Chondrocyte (in vitro differentiated cells): ENCODE results near the gene KRT33B. TPM values are rescaled to one million over a fixed set of nuclear protein-coding genes. Genes with fewer than 3 reads are reported as not detected.

Experiments used
- DNase-seq: peaks from one replicate; pipeline ENCODE4 v3.0.0; 2021; ENCODE audit warnings: mixed read lengths, low spot score
- H3K27ac Mint-ChIP-seq: one replicate; pipeline ENCODE4 v1.8.0; 2021; ENCODE audit warnings: mild to moderate bottlenecking, moderate library complexity, mixed read lengths; ENCODE audit not compliant: unreplicated experiment
- H3K27me3 Mint-ChIP-seq: 2 replicates; pipeline ENCODE4 v1.8.0; 2021; ENCODE audit warnings: low read depth, mixed read lengths
- H3K36me3 Mint-ChIP-seq: 2 replicates; pipeline ENCODE4 v1.8.0; 2021; ENCODE audit warnings: low read depth, mixed read lengths
- H3K4me1 Mint-ChIP-seq: 2 replicates; pipeline ENCODE4 v1.8.0; 2021; ENCODE audit warnings: low read depth, mild to moderate bottlenecking, mixed read lengths
- H3K4me3 Mint-ChIP-seq: one replicate; pipeline ENCODE4 v1.8.0; 2021; ENCODE audit warnings: mild to moderate bottlenecking, moderate library complexity, mixed read lengths; ENCODE audit not compliant: unreplicated experiment
- H3K9me3 Mint-ChIP-seq: 2 replicates; pipeline ENCODE4 v1.8.0; 2021; ENCODE audit warnings: low read depth, mixed read lengths
- total RNA-seq: library from RNA; stranded (reverse); gene quantifications from 3 replicates; pipeline ENCODE4 v1.2.1, GENCODE V29; 2021
- TF ChIP-seq, protein P1 (sequence below): fragments of 200-600 bp; sonication (generic); IDR thresholded peaks from 2 replicates; pipeline ENCODE4 v1.5.0; 2021; ENCODE audit warnings: antibody characterized with exemption, mild to moderate bottlenecking, moderate library complexity

Gene KRT33B
- total RNA-seq, 1 donor from 2014 or later, result not detected

DNA sequence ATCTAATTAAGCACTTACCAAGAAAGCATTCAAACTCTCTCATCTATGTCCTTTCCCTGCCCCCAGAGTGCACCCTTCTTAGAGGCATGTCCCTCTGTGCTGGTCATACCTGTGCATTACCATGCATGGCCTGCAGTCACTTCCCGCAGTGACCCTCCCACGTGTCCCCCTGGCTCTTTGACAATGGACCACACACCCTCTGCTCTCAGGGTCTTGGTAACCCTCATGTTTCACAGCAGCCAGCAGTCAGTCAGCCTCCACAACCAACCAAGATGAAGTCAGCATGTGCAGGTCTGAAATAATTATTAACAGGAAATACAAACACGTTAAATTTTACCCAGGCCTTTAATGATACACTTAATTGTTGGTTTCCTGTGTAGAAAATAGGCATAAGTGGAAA, 29.1 kb downstream of the KRT33B start:
- DNase-seq, result no peak
- Mint-ChIP-seq H3K27ac (no peak overlapping the region), H3K36me3 (peaks cover 7% of the 10 kb centered on the region), H3K27me3 (peaks cover 11% of the 10 kb centered on the region), H3K4me3 (no peak overlapping the region), H3K9me3 (peaks cover 26% of the 10 kb centered on the region), H3K4me1 (no peaks in the 10 kb centered on the region)
- TF ChIP-seq, protein P1, sequence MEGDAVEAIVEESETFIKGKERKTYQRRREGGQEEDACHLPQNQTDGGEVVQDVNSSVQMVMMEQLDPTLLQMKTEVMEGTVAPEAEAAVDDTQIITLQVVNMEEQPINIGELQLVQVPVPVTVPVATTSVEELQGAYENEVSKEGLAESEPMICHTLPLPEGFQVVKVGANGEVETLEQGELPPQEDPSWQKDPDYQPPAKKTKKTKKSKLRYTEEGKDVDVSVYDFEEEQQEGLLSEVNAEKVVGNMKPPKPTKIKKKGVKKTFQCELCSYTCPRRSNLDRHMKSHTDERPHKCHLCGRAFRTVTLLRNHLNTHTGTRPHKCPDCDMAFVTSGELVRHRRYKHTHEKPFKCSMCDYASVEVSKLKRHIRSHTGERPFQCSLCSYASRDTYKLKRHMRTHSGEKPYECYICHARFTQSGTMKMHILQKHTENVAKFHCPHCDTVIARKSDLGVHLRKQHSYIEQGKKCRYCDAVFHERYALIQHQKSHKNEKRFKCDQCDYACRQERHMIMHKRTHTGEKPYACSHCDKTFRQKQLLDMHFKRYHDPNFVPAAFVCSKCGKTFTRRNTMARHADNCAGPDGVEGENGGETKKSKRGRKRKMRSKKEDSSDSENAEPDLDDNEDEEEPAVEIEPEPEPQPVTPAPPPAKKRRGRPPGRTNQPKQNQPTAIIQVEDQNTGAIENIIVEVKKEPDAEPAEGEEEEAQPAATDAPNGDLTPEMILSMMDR, result no peak

DNA sequence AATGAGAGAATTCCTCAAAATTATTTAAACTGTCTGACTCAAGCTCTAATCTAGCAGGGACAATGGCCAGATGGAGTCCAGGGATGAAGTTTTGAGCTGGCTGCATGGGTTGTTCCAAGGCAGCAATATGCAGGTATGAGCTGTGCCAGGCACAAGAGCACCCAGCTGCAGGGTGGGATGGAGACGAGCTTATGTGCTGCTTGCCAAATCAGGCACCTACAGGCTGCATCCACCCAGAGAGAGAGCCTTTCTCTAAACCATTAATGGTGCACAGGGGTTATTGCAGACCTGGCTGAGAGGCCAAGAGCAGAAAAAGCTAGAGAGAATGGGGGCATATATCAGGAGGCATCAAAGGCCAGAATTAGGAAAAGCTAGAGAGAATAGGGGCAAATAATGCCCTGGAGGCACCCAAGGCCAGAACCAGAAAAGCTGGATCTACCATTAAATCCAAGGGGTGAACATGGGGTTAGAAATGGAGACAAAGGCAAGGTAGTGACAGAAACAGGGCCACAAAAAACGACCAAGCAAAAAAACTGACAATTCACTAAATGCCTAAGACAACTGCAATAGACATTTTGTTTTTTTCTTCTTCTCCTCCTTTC, 29.9 kb downstream of the KRT33B start:
- Mint-ChIP-seq H3K27ac (no peak overlapping the region), H3K4me3 (no peak overlapping the region), H3K9me3 (peaks cover 26% of the 10 kb centered on the region), H3K4me1 (no peaks in the 10 kb centered on the region), H3K27me3 (peaks cover 11% of the 10 kb centered on the region), H3K36me3 (peaks cover 7% of the 10 kb centered on the region)
- DNase-seq, result no peak
- TF ChIP-seq, protein P1, result no peak

DNA sequence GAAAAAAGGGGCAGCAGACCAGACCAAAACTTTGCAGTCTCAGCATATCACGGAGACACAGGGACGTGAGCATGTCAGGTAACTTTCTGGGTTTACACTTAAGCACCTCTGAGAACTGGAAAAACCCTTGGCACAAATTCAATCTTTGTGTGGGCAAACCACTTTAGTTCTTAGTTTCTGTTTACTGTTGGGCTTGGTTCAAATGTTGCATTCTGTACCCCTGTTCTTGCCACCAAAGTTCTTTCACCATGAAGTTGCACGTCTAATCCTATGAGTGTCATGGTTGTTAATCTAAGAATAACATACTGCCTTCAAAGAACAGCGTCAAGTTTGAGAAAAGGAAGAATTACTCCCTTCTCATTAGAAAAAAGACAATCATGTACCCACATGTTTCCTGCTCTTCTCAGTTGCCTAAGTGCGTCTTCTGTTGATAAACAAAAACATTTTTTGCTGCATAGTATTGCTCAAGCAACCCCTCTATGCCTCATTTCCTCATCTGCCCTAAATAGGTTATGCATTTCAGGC, 30.6 kb downstream of the KRT33B start:
- DNase-seq, result no peak
- H3K4me3 Mint-ChIP-seq, result no peak overlapping the region
- no peak overlapping the region for H3K27ac Mint-ChIP-seq
- H3K27me3 Mint-ChIP-seq, result peaks cover 13% of the 10 kb centered on the region
- peaks cover 26% of the 10 kb centered on the region for H3K9me3 Mint-ChIP-seq
- H3K36me3 Mint-ChIP-seq, result peaks cover 7% of the 10 kb centered on the region
- TF ChIP-seq, protein P1, result no peak
- no peaks in the 10 kb centered on the region for H3K4me1 Mint-ChIP-seq

DNA sequence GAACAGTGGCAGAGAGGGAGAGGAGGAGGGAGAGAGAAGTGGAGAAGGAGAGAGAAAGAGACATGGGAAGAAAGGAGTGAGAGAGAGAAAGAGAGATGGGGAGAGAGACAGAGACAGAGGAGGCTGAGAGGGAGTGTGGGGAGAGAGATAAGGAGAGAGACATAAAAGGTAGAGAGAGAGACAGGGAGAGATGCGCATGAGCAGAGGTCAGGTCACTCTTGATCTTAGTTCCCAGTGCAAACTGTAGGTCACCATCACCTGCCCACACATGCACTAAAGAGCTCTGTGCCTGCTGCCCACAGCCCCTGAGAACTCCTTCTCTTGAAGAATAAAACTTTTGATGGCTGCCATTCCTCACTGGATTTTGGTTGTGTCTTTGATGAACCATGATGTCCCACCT, 33.9 kb downstream of the KRT33B start:
- H3K36me3 Mint-ChIP-seq, result no peaks in the 10 kb centered on the region
- H3K27me3 Mint-ChIP-seq, result peaks cover 14% of the 10 kb centered on the region
- H3K27ac Mint-ChIP-seq, result no peak overlapping the region
- TF ChIP-seq, protein P1, result no peak
- peaks cover under 1% of the 10 kb centered on the region for H3K9me3 Mint-ChIP-seq
- H3K4me1 Mint-ChIP-seq, result no peaks in the 10 kb centered on the region
- no peak for DNase-seq
- no peak overlapping the region for H3K4me3 Mint-ChIP-seq

DNA sequence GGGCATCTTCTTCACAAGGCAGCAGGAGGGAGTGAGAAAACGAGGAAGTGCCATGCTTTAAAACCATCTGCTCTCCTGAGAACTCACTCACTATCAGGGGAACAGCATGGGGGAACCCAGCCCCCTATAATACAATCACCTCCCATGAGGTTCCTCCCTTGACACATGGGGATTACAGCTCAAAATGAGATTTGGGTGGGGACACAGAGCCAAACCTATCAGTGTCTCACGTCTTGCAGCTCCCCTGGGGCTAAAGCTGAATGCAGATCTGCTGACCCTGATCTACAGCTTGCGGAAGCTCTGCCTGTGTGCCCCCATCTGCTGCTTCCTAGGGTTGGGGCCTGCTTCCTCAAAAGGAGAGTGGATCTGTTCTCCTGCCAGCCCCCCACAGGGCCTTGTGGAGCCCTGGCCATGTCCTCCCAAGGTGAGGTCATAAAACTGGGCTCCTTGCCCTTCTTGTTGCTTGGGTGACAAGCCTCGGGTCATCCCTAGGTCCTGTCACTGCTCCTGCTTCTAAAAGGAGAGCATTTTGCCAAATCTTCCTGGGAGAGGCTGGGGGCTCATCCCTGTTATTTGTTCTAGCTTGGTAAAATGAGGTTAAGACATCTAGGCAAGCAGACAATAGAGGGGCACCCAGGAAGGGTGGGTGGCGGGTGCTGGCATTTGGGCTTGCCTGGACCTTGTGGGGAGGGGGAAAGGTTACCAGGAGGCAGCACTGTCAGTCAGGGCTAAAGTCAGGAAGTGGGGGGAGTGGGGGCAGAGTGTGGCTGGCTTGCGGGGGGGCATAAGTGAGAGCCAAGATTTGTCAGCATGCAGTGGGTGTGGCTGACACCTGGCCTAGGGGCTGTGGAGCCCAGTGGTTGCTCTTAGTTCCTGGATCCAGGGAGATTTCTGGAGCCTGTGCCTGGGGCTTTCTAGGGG, 35.0 kb downstream of the KRT33B start:
- H3K36me3 Mint-ChIP-seq, result no peaks in the 10 kb centered on the region
- H3K27ac Mint-ChIP-seq, result no peak overlapping the region
- H3K9me3 Mint-ChIP-seq, result no peaks in the 10 kb centered on the region
- H3K4me3 Mint-ChIP-seq, result no peak overlapping the region
- DNase-seq, result no peak
- no peaks in the 10 kb centered on the region for H3K4me1 Mint-ChIP-seq
- H3K27me3 Mint-ChIP-seq, result peaks cover 8% of the 10 kb centered on the region
- TF ChIP-seq, protein P1, result no peak
